K562 (cell line): ENCODE results near the gene GALT. TPM values are rescaled to one million over a fixed set of nuclear protein-coding genes. Genes with fewer than 3 reads are reported as not detected.

ENCODE experiments used
- ATF2 ChIP-seq: sonication (generic); formaldehyde crosslinking; IDR thresholded peaks from 2 replicates; pipeline ENCODE4 v1.8.1; 2022; ENCODE audit warnings: missing genetic modification reagents
- BHLHE40 ChIP-seq: IDR thresholded peaks from 2 replicates; pipeline ENCODE4 v1.6.1; 2011; ENCODE audit warnings: low read length, improper control_type of control experiment
- CBX3 ChIP-seq, 2 experiments: IDR thresholded peaks; 1 replicate in 1 of 2; 2 replicates in 1 of 2; pipeline ENCODE4 v1.6.1; 2012; ENCODE audit warnings: inconsistent platforms in 2 of 2, low read length in 2 of 2, borderline replicate concordance in 1 of 2, control low read depth in 1 of 2
- CTCFL ChIP-seq: IDR thresholded peaks from 2 replicates; pipeline ENCODE4 v1.6.1; 2011; ENCODE audit warnings: borderline replicate concordance, low read depth, mild to moderate bottlenecking, moderate library complexity, low read length; ENCODE audit not compliant: insufficient read depth, poor library complexity, severe bottlenecking
- EGR1 ChIP-seq: fragments of 450-650 bp; conservative IDR thresholded peaks from 2 replicates; pipeline ENCODE4 v1.6.1; 2017; ENCODE audit warnings: mild to moderate bottlenecking
- FIP1L1 ChIP-seq: fragments of 200-400 bp; formaldehyde crosslinking; IDR thresholded peaks from 2 replicates; pipeline ENCODE4 v1.6.1; 2018; ENCODE audit warnings: mild to moderate bottlenecking, low read depth, low read length; ENCODE audit not compliant: poor library complexity, severe bottlenecking
- FOSL1 ChIP-seq: fragments of 200-800 bp; sonication (Bioruptor generic); conservative IDR thresholded peaks from 2 replicates; pipeline ENCODE4 v1.6.1; 2016; ENCODE audit warnings: missing genetic modification characterization, missing compliant biosample characterization
- GABPA ChIP-seq: fragments of 200-800 bp; sonication (Bioruptor generic); conservative IDR thresholded peaks from 2 replicates; pipeline ENCODE4 v1.6.1; 2016; ENCODE audit warnings: low read depth, missing genetic modification characterization, missing compliant biosample characterization
- HMGN3 ChIP-seq: IDR thresholded peaks from 2 replicates; pipeline ENCODE4 v1.6.1; 2011; ENCODE audit warnings: borderline replicate concordance, low read depth, mild to moderate bottlenecking, mixed read lengths, low read length; ENCODE audit not compliant: insufficient read length; ENCODE audit errors: extremely low read depth
- MECOM ChIP-seq: fragments of 250-450 bp; sonication (Bioruptor Pico); IDR thresholded peaks from 2 replicates; pipeline ENCODE4 v1.8.0; 2022; ENCODE audit warnings: inconsistent platforms
- NBN ChIP-seq: fragments of 450-650 bp; IDR thresholded peaks from 2 replicates; pipeline ENCODE4 v1.6.1; 2016; ENCODE audit warnings: low read depth, mild to moderate bottlenecking
- NFIC ChIP-seq: fragments of 450-650 bp; IDR thresholded peaks from 2 replicates; pipeline ENCODE4 v1.6.1; 2017; ENCODE audit warnings: mild to moderate bottlenecking, inconsistent platforms
- NRF1 ChIP-seq, 2 experiments: fragments of 450-650 bp; IDR thresholded peaks in 1 of 2; conservative IDR thresholded peaks in 1 of 2; 2 replicates each; pipeline ENCODE4 v1.6.1; 2014; ENCODE audit warnings: mild to moderate bottlenecking in 2 of 2
- RFX7 ChIP-seq: fragments of 250-450 bp; sonication (Bioruptor Pico); IDR thresholded peaks from 2 replicates; pipeline ENCODE4 v1.5.1; 2021; ENCODE audit warnings: mild to moderate bottlenecking
- SMAD1 ChIP-seq: fragments of 150-350 bp; IDR thresholded peaks from 2 replicates; pipeline ENCODE4 v1.6.1; 2014; ENCODE audit warnings: low read length, low read depth; ENCODE audit not compliant: partially characterized antibody
- SMAD4 ChIP-seq: fragments of 250-450 bp; sonication (Bioruptor Pico); conservative IDR thresholded peaks from 2 replicates; pipeline ENCODE4 v1.8.0; 2021; ENCODE audit warnings: inconsistent platforms, mild to moderate bottlenecking, moderate library complexity
- SMARCA4 ChIP-seq: fragments of 450-650 bp; IDR thresholded peaks from 2 replicates; pipeline ENCODE4 v1.6.1; 2016
- TBL1XR1 ChIP-seq, 2 experiments: IDR thresholded peaks; 2 replicates each; pipeline ENCODE4 v1.6.1; 2012; ENCODE audit warnings: improper control_type of control experiment in 2 of 2, low read length in 2 of 2, mild to moderate bottlenecking in 1 of 2
- TBP ChIP-seq: optimal IDR thresholded peaks from 2 replicates; pipeline ENCODE3; 2011; ENCODE audit warnings: low read depth, low read length, improper control_type of control experiment
- TEAD2 ChIP-seq: fragments of 450-650 bp; IDR thresholded peaks from 2 replicates; pipeline ENCODE4 v1.6.1; 2016; ENCODE audit warnings: missing genetic modification characterization, control low read depth, missing compliant biosample characterization
- ZBTB9 ChIP-seq: fragments of 450-650 bp; formaldehyde crosslinking; IDR thresholded peaks from 2 replicates; pipeline ENCODE4 v1.4.0; 2020; ENCODE audit warnings: mild to moderate bottlenecking, moderate library complexity
- ZKSCAN1 ChIP-seq: fragments of 150-350 bp; IDR thresholded peaks from 2 replicates; pipeline ENCODE4 v1.6.1; 2016; ENCODE audit warnings: low read depth, low read length
- ZNF134 ChIP-seq: fragments of 250-450 bp; sonication (Bioruptor Pico); conservative IDR thresholded peaks from 2 replicates; pipeline ENCODE4 v1.4.0; 2020
- ZNF224 ChIP-seq: sonication (generic); formaldehyde crosslinking; IDR thresholded peaks from 2 replicates; pipeline ENCODE4 v1.8.0; 2022; ENCODE audit warnings: mild to moderate bottlenecking, missing genetic modification reagents
- ZSCAN29 ChIP-seq: fragments of 450-650 bp; IDR thresholded peaks from 2 replicates; pipeline ENCODE4 v1.6.1; 2017
- polyA plus RNA-seq, 8 experiments: library from polyadenylated mRNA; depleted of rRNA in 4 of 8; stranded (reverse) in 5 of 8; unstranded in 3 of 8; fragments of >200 nt; fragmentation: Nextera tagmentation in 2 of 8; fragmentation: Illumina TruSeq in 1 of 8; extraction: Ambion mirVana in 2 of 8; extraction: Trizol in 1 of 8; gene quantifications; 2 replicates each; pipeline versions ENCODE4 v1.2.1 to v1.2.3, GENCODE V29; 2011 to 2014; ENCODE audit warnings: inconsistent platforms in 1 of 8, missing spikeins in 1 of 8
- total RNA-seq, 7 experiments: library from RNA; depleted of rRNA in 6 of 7; stranded (reverse); fragments of >200 nt in 6 of 7; fragmentation: Illumina TruSeq in 2 of 7; extraction: Trizol in 2 of 7; gene quantifications; 2 replicates each; pipeline versions ENCODE4 v1.2.1 to v1.2.3, GENCODE V29; 2011 to 2021; ENCODE audit warnings: low replicate concordance in 1 of 7

The GALT gene
- total and polyA plus RNA-seq, 9 of the 15 experiments (the other 6 are each of a cell fraction or from before 2014, with no cell fraction given), result 7.3 to 29.2 (median 15.6) TPM

- TF ChIP-seq MECOM (no peak), ATF2 (CRISPR knock-in tag) (no peak), ZSCAN29 (no peak), GABPA (0 out of 2 replicates have a peak, but pooled peaks have one; percentile 35), CTCFL (peak; percentile 30), TEAD2 (tag) (no peak), FOSL1 (tag) (peak; percentile 27; the same call in 1 of the 2 replicates), EGR1 (peak; percentile 55), ZKSCAN1 (no peak), FIP1L1 (peak; percentile 30), SMAD4 (CRISPR knock-in tag) (0 out of 2 replicates have a peak, but pooled peaks have one; percentile 12), CBX3 (IDR thresholded peaks at IDR 0.05; ENCODE audit: borderline replicate concordance in 1 of 2, low read length in 2 of 2) (no peak), BHLHE40 (peak; percentile 92), RFX7 (CRISPR knock-in tag) (no peak), ZBTB9 (CRISPR knock-in tag) (0 out of 2 replicates have a peak, but pooled peaks have one; percentile 72), NBN (peak; percentile 57; the same call in 1 of the 2 replicates), HMGN3 (peak; percentile 60), ZNF134 (CRISPR knock-in tag) (no peak), NRF1 (conservative IDR thresholded peaks at IDR 0.05 in 1 of 2, IDR thresholded peaks at IDR 0.05 in 1 of 2) (peak in 1 of 2 experiments; percentile 57; a peak in 2 of 4 replicates), NFIC (peak; percentile 89), SMAD1 (no peak), TBP (peak; percentile 37), TBL1XR1 (IDR thresholded peaks at IDR 0.05; ENCODE audit: low read length in 2 of 2) (0 out of 4 replicates have a peak, but pooled peaks of 1 of the 2 experiments have one; percentile 16), SMARCA4 (no peak), ZNF224 (CRISPR knock-in tag) (no peak)
Observed at GRCh38 chr9:34646211-34647083, at the start of gene GALT (continued).
